HL-60 (cell line): ENCODE results near the gene SLITRK1.

ENCODE experiments used
- GABPA ChIP-seq: IDR thresholded peaks from 2 replicates; pipeline ENCODE4 v1.6.1; 2012; ENCODE audit warnings: low read depth
- POLR2AphosphoS5 ChIP-seq: IDR thresholded peaks from 2 replicates; pipeline ENCODE4 v1.6.1; 2012; ENCODE audit warnings: low read depth
- REST ChIP-seq: IDR thresholded peaks from 2 replicates; pipeline ENCODE4 v1.6.1; 2012; ENCODE audit warnings: low read depth; ENCODE audit not compliant: insufficient replicate concordance
- SPI1 ChIP-seq: IDR thresholded peaks from 2 replicates; pipeline ENCODE4 v1.6.1; 2012; ENCODE audit warnings: low read depth, mild to moderate bottlenecking, borderline replicate concordance
- TF ChIP-seq, protein P1 (sequence below): IDR thresholded peaks from one replicate; pipeline ENCODE4 v1.5.1; 2011; ENCODE audit warnings: low read length, control low read depth, inconsistent platforms; ENCODE audit not compliant: insufficient read depth

- TF ChIP-seq, protein P1, sequence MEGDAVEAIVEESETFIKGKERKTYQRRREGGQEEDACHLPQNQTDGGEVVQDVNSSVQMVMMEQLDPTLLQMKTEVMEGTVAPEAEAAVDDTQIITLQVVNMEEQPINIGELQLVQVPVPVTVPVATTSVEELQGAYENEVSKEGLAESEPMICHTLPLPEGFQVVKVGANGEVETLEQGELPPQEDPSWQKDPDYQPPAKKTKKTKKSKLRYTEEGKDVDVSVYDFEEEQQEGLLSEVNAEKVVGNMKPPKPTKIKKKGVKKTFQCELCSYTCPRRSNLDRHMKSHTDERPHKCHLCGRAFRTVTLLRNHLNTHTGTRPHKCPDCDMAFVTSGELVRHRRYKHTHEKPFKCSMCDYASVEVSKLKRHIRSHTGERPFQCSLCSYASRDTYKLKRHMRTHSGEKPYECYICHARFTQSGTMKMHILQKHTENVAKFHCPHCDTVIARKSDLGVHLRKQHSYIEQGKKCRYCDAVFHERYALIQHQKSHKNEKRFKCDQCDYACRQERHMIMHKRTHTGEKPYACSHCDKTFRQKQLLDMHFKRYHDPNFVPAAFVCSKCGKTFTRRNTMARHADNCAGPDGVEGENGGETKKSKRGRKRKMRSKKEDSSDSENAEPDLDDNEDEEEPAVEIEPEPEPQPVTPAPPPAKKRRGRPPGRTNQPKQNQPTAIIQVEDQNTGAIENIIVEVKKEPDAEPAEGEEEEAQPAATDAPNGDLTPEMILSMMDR: no peak
- no peak for TF ChIP-seq POLR2AphosphoS5
- no peak for TF ChIP-seq REST
- no peak for TF ChIP-seq SPI1
- no peak for TF ChIP-seq GABPA
These were observed 5.7 kb downstream of the SLITRK1 start for GRCh38 chr13:83876546-83876945.
